HG02623 (cell line): ENCODE measurements around the gene ZDHHC1.
"Not testable (repeated sequence)": the region's sequence is repeated elsewhere in the genome, so short reads cannot be mapped to it uniquely, and the experiment has no call there.

Source experiments
- ATAC-seq: cut with Tn5 transposase; IDR thresholded peaks from one replicate; pipeline ENCODE4 v1.9.1; 2021; ENCODE audit warnings: moderate library complexity; ENCODE audit not compliant: unreplicated experiment

Gene ZDHHC1

GRCh38 chr16:67394155-67395104 lies 21.8 kb downstream of the ZDHHC1 start:
- no peak for ATAC-seq

GRCh38 chr16:67393788-67394154 lies 22.5 kb downstream of the ZDHHC1 start:
- ATAC-seq, result no peak

- no peak for ATAC-seq
Measured at GRCh38 chr16:67393111-67393787, 23.0 kb downstream of the ZDHHC1 start, which contains the start of gene TPPP3. TSS of gene TPPP3 (minus strand) at chr16:67393498. CDS start at chr16:67391111, 2,387 bp downstream.

DNA sequence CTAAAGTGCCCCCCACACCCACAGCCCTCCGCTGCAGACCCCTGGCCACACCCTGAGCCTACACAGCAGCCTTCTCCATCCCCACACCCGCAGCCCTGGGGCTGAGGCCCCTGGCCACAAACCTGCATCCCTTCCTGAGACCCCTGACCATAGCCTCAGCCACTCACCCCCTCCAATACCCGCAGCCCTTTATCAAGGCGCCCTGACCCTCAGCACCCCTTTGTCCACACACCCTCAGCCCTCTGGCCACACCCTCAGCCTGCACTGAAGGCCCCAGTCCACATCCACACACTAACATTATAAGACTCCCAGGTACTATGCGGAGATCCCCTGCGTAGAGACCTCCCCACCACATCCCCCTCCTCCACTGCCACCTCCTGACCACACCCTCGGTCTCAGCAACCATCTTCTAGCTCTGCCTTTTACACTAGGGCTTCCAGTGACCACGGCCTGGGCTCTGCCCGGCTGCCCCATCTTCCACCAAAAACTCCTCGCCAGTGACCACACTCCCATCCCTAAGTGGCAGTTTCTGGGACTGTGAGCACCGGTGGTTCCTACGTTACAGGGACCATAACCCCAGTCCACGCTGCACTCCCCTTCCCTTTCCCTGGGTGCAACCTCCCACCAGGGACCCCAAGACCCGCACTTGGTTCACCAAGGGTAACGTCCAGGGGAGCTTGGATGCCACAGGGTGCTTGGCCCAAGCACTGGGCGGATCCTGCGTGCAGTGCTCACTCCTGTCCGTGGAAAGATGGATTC lies 23.8 kb downstream of the ZDHHC1 start:
- ATAC-seq, result no peak

GRCh38 chr16:67391424-67392300 lies 24.6 kb downstream of the ZDHHC1 start:
- ATAC-seq, result no peak

- no peak for ATAC-seq
Measured at GRCh38 chr16:67390816-67391423, 25.4 kb downstream of the ZDHHC1 start.

DNA sequence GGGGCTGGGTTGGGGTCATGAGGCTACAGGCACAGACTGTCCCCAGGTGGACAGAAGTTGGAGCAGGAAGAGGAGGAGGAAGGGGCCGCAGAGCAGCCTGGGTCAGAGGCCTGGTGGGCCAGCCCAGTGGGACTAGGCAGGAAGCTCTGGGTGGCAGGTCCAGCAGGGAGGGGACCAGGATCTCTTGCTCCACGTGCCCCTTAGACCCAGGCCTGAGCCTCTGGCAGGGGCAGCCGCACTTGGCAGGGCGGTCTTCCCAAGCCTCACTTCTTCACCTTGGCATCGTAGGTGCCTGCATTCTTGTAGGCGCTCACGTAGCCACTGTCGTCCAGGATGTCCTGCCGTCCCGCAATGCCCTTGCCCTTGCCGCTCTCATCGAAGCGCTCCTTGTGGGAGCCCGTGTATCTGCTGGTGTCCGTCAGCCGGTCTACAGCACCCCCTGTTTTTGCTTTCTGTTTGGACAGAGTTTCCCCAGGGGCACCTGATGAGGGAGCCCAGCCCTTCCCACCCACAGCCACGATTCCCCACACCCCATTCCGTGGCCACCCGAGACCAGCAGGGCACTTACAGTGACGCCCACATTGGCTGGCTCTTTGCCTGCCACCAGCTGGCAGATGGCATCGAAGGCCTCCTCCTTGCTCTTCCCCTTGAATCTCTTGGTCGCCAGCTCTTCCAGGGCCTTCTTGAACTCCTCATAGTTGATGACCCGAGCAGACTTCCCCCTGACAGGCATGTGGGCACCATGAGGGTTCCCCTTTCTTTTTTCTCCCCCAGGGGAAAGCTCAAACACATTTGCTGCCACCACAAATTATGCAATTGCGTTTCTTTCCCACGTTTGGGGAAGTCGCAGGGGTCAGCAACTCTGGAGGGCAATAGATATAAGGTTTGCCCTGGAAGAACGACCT lies 26.1 kb downstream of the ZDHHC1 start:
- no peak for ATAC-seq

DNA sequence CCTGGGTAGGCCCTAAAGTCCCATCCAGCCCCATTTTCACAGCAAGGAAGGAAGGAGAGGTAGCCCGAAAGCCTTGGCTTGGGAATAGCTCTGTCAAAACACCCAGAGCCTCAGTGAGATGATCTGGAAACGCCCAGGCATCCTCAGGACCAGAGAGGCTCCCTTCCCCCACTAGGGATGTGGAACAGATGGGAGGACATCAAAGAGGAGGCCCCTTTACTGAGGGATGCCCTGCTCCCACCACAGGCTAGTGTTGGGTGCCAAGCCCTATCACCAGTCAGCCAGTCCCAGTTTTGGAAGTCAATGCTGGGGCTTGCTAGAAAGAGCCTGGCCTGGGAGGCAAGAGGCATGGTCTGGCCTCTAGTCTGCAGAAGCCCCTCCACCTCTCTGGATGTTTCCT lies 27.7 kb downstream of the ZDHHC1 start:
- no peak for ATAC-seq

- no peak for ATAC-seq
Measured at GRCh38 chr16:67388191-67388590, 28.1 kb downstream of the ZDHHC1 start.

DNA sequence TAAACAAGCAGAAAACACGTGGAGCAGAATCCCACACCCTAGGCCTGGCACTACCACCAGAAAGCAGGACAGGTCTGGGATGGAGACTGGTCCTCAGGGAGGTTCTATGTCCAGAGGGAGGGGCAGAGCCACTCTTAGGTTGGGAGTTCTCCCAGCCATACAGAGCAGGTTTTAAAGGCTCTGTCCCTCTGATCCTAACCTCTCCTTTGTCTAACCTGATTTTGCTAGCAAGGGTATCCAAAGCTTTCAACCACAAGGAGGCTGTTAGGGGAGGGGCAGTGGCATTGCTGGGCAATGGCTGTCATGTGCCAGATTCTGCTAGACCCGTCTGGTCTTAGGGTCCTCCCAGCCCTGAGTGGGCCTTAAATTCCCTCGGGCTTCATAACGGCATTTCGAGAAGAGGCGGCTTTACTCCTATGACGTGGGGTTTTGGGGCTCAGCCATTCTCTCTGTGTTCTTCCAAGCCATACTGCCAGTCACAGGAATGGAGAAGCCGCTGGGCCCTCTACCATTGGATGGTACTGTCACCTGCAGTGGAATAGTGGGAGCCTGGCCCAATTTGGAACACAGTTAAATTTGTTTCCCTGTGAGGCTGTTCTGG lies 28.7 kb downstream of the ZDHHC1 start:
- no peak for ATAC-seq

- ATAC-seq, result no peak
Measured at GRCh38 chr16:67386861-67387455, 29.3 kb downstream of the ZDHHC1 start.

- no peak for ATAC-seq
Measured at GRCh38 chr16:67384778-67385510, 31.3 kb downstream of the ZDHHC1 start.

- ATAC-seq, result no peak
Measured at GRCh38 chr16:67383284-67383683, 33.0 kb downstream of the ZDHHC1 start.

GRCh38 chr16:67378642-67379041 lies 37.6 kb downstream of the ZDHHC1 start:
- ATAC-seq, result no peak

DNA sequence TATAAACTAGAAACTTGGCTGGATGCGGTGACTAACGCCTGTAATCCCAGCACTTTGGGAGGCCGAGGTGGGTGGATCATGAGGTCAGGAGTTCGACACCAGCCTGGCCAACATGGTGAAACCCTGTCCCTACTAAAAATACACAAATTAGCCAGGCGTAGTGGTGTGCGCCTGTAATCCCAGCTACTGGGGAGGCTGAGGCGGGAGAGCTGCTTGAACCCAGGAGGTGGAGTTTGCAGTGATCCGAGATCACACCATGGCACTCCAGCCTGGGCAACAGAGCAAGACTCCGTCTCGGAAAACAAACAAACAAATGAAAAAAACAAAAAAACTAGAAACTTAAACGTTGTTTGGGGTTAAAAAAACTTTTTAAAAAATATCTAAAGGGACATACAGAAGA lies 40.3 kb downstream of the ZDHHC1 start:
- ATAC-seq, result not testable (repeated sequence)

DNA sequence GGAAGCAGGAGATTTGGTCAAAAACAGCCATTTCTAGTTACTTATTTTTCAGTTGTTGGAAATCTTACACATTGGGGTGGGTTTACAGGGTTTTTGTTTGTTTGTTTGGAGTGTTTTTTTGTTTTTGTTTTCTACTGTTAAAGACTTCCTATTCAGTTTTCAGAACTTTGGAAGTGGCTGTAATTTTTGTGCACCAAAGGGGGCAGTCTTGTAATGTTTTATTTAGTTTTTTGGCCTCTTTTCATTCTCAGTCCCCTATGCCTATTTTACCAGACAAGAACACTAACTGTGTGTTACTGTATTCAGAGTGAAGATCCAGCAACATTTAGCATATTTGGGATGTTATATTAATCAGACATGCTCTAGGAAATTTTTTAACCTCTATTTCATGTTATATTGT lies 43.6 kb downstream of the ZDHHC1 start:
- ATAC-seq, result no peak

- ATAC-seq, result no peak
Measured at GRCh38 chr16:67370661-67371060, 45.6 kb downstream of the ZDHHC1 start.
